Ovary (tissue), 3 donors: Measurements from ENCODE around the gene MLEC.

Experiments
- CTCF ChIP-seq, 3 donors: fragments of 450-650 bp in 2 of 3; fragments of 200-600 bp in 1 of 3; IDR thresholded peaks; one replicate each; pipeline versions ENCODE4 v1.5.1 to v1.8.0; 2016 to 2022; ENCODE audit warnings: antibody characterized with exemption in 3 of 3, mild to moderate bottlenecking in 1 of 3
- EP300 ChIP-seq: sonication (generic); formaldehyde crosslinking; IDR thresholded peaks from one replicate; pipeline ENCODE4 v1.6.1; 2017; ENCODE audit warnings: antibody characterized with exemption
- donor health status: DM: no; HTN: no; CAD: no.

DNA sequence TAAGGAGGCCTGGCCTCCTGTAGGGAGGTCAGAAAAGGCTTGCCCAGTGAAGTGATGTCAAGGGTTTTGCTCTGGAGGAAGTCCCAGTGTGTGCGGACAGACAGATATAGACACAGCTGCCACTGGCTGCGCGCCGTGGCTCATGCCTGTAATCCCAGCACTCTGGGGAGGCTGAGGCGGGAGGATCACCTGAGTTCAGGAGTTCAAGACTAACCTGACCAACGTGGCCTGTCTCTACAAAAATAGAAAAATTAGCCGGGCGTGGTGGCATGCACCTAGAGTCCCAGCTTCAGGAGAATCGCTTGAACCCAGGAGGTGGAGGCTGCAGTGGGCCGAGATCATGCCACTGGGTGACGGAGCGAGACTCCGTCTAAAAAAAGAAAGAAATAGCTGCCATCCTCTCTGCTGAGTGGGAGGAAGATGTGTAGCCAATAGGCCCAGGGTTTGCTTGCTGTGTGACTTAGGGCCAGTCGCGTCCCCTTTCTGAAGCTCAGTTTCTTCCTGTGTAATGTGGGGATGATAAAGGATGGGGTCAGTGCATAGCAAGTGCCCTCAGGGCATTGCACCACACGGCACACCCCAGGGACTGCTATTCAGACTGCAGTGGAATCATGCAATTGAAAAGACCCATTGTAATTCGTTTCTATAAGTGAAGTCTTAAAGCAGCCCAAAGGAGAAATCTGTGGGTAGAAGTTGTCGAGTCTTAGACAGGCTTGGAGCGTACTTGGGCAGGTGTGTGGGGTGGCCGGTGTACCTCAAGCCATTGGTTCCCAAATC, 18.7 kb upstream of the MLEC start:
- TF ChIP-seq CTCF (IDR thresholded peaks at IDR 0.05) (no peak), EP300 (no peak)
